ENCODE measurements around the gene LITAFD. TPM values are rescaled to one million over a fixed set of nuclear protein-coding genes. Genes with fewer than 3 reads are reported as not detected.

The LITAFD gene
- total RNA-seq, 1 donor from 2014 or later, result not detected

- DNase-seq (ENCODE audit: extremely low spot score, unreplicated experiment), result no peak
- Mint-ChIP-seq H3K4me3 (ENCODE audit: unreplicated experiment) (no peak overlapping the region), H3K9me3 (ENCODE audit: unreplicated experiment) (no peaks in the 10 kb centered on the region), H3K36me3 (ENCODE audit: unreplicated experiment) (peaks cover 32% of the 10 kb centered on the region), H3K27ac (ENCODE audit: unreplicated experiment) (no peak overlapping the region), H3K27me3 (ENCODE audit: unreplicated experiment) (no peaks in the 10 kb centered on the region), H3K4me1 (ENCODE audit: unreplicated experiment) (peaks cover 17% of the 10 kb centered on the region)
- TF ChIP-seq CTCF (IDR thresholded peaks at IDR 0.05), result no peak
Measured at GRCh38 chr16:8853611-8854010, 28.5 kb upstream of the LITAFD start.

GRCh38 chr16:8854298-8854948, 27.7 kb upstream of the LITAFD start:
- TF ChIP-seq CTCF (IDR thresholded peaks at IDR 0.05), result no peak
- Mint-ChIP-seq H3K9me3 (ENCODE audit: unreplicated experiment) (no peaks in the 10 kb centered on the region), H3K27me3 (ENCODE audit: unreplicated experiment) (no peaks in the 10 kb centered on the region), H3K36me3 (ENCODE audit: unreplicated experiment) (peaks cover 27% of the 10 kb centered on the region), H3K4me1 (ENCODE audit: unreplicated experiment) (peaks cover 21% of the 10 kb centered on the region), H3K27ac (ENCODE audit: unreplicated experiment) (no peak overlapping the region), H3K4me3 (ENCODE audit: unreplicated experiment) (no peak overlapping the region)
- DNase-seq (ENCODE audit: extremely low spot score, unreplicated experiment), result no peak

GRCh38 chr16:8855051-8855786, 26.9 kb upstream of the LITAFD start:
- no peak overlapping the region for H3K27ac Mint-ChIP-seq (ENCODE audit: unreplicated experiment)
- H3K36me3 Mint-ChIP-seq (ENCODE audit: unreplicated experiment), result peaks cover 27% of the 10 kb centered on the region
- TF ChIP-seq CTCF (IDR thresholded peaks at IDR 0.05), result peak; percentile 20
- no peak for DNase-seq (ENCODE audit: extremely low spot score, unreplicated experiment)
- H3K9me3 Mint-ChIP-seq (ENCODE audit: unreplicated experiment), result no peaks in the 10 kb centered on the region
- no peak overlapping the region for H3K4me3 Mint-ChIP-seq (ENCODE audit: unreplicated experiment)
- H3K4me1 Mint-ChIP-seq (ENCODE audit: unreplicated experiment), result peaks cover 25% of the 10 kb centered on the region
- H3K27me3 Mint-ChIP-seq (ENCODE audit: unreplicated experiment), result no peaks in the 10 kb centered on the region

GRCh38 chr16:8855972-8856371, 26.2 kb upstream of the LITAFD start:
- Mint-ChIP-seq H3K4me1 (ENCODE audit: unreplicated experiment) (peaks cover 24% of the 10 kb centered on the region), H3K36me3 (ENCODE audit: unreplicated experiment) (peaks cover 27% of the 10 kb centered on the region), H3K9me3 (ENCODE audit: unreplicated experiment) (no peaks in the 10 kb centered on the region), H3K27ac (ENCODE audit: unreplicated experiment) (no peak overlapping the region), H3K4me3 (ENCODE audit: unreplicated experiment) (no peak overlapping the region), H3K27me3 (ENCODE audit: unreplicated experiment) (no peaks in the 10 kb centered on the region)
- DNase-seq (ENCODE audit: extremely low spot score, unreplicated experiment), result no peak
- no peak for TF ChIP-seq CTCF (IDR thresholded peaks at IDR 0.05)

All from osteocyte (in vitro differentiated cells).